Left renal cortex interstitium (tissue), 4 donors: Measurements from ENCODE around the gene OR1K1. TPM values are rescaled to one million over a fixed set of nuclear protein-coding genes. Genes with fewer than 3 reads are reported as not detected.
"Not testable (repeated sequence)": the region's sequence is repeated elsewhere in the genome, so short reads cannot be mapped to it uniquely, and the experiment has no call there.

Experiments
- DNase-seq, 4 donors: peaks; one replicate each; pipeline ENCODE4 v3.0.0-alpha.2; 2013; ENCODE audit warnings: low read depth in 4 of 4, low spot score in 2 of 4, missing footprints in 1 of 4
- polyA plus RNA-seq, 4 donors: library from polyadenylated mRNA; unstranded; fragments of 120-200 nt; gene quantifications; one replicate each; pipeline ENCODE4 v1.2.1, GENCODE V29; 2013; ENCODE audit not compliant: insufficient read length in 4 of 4

Gene OR1K1, protein sequence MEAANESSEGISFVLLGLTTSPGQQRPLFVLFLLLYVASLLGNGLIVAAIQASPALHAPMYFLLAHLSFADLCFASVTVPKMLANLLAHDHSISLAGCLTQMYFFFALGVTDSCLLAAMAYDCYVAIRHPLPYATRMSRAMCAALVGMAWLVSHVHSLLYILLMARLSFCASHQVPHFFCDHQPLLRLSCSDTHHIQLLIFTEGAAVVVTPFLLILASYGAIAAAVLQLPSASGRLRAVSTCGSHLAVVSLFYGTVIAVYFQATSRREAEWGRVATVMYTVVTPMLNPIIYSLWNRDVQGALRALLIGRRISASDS
- polyA plus RNA-seq = not detected

DNA sequence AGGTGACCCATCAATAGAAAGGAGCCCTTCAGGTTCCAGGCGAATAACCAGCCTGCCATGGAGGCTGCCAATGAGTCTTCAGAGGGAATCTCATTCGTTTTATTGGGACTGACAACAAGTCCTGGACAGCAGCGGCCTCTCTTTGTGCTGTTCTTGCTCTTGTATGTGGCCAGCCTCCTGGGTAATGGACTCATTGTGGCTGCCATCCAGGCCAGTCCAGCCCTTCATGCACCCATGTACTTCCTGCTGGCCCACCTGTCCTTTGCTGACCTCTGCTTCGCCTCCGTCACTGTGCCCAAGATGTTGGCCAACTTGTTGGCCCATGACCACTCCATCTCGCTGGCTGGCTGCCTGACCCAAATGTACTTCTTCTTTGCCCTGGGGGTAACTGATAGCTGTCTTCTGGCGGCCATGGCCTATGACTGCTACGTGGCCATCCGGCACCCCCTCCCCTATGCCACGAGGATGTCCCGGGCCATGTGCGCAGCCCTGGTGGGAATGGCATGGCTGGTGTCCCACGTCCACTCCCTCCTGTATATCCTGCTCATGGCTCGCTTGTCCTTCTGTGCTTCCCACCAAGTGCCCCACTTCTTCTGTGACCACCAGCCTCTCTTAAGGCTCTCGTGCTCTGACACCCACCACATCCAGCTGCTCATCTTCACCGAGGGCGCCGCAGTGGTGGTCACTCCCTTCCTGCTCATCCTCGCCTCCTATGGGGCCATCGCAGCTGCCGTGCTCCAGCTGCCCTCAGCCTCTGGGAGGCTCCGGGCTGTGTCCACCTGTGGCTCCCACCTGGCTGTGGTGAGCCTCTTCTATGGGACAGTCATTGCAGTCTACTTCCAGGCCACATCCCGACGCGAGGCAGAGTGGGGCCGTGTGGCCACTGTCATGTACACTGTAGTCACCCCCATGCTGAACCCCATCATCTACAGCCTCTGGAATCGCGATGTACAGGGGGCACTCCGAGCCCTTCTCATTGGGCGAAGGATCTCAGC lies at the start of gene OR1K1:
TSS of gene OR1K1 (plus strand) at position 58 of the 995 bp plus-strand sequence. CDS start at position 58, 0 bp downstream.
- DNase-seq = no peak

DNA sequence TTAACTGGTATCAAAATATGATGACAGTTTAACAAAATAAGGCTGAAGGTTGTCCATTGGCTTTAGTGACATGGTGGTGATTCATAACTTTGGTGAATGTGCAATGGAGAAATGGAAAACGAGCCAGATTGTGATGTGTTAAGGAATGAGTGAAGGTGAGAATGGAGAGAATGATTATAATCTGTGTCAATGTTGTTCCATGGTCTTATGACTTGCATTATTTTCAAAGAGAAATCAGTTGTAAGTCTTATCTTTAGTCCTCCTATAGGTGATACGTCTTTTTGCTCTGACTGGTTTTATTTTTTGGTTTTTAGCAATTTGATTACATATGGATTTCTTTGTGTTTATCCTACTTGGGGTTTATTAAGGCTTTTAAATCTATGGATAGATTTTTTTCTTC lies 45.1 kb upstream of the OR1K1 start:
- no peak for DNase-seq

DNA sequence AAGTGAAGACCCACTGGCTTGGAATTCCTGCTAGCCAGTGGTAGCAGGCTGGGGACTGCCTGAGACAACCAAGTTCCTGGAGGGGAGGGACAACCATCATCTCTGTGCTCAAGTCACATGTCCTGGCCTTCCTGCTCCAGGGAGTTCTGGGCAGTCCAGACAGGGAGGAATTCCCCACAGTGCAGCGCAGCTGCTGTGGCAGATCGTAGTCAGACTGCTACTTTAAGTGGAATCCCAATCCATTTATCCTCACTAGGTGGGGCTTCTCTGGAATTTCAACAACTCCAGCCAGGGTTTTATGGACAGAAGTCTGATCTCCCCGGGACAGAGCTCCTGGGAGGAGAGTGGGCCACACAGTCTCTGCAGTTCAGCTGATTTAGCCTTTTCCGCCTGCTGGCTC lies 32.1 kb upstream of the OR1K1 start:
- no peak for DNase-seq

DNA sequence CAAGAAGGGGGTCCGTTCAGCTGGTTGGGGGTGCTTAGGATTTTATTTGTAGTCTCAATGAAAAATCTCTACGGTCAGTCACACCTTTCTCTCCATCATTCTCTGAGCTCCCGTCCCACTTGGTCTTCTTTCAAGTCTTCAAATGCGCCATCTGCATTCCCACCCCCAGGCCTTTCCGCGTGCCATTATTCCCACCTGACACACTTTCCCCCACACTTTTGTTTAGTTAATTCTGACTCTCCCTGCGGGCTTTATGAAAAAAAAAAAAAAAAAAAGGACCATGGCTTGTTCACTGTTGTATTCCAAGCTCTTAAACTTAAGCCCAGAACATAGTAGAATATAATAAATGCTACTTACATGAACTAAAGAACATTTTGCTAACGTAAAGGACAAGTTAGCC lies 22.9 kb upstream of the OR1K1 start:
- DNase-seq = no peak

DNA sequence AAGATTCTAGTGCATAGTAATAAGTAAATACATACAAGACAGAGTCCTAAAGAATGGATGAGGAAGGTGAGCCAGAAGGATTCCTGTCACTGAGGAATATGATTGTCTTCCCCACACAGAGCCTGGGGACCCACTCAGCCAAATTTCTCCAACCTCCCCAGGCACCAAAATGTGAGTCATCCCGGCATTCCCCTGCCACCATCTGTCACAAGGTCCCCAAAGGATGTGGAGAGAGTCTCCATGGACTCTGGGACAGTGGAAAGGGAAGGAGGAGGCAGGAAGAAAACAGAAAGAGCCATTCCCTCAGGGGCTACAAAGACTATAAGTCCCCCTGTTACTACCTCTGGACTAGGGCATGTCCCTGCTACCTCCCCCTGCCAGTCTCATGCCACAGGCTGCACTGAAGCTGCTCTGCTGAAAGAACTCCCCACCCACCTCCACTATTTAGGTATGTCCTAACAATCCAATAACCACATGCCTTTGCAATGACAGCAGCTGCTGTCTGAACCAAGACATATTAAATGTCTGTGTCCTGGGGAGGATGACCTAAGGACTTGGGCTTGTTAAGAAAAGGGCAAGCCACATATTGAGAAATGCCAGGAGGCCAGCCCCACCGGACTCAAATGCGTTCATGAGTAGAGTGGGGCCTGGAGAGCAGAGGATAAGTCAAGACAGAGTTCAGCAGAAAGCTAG lies 21.8 kb upstream of the OR1K1 start:
- no peak for DNase-seq

DNA sequence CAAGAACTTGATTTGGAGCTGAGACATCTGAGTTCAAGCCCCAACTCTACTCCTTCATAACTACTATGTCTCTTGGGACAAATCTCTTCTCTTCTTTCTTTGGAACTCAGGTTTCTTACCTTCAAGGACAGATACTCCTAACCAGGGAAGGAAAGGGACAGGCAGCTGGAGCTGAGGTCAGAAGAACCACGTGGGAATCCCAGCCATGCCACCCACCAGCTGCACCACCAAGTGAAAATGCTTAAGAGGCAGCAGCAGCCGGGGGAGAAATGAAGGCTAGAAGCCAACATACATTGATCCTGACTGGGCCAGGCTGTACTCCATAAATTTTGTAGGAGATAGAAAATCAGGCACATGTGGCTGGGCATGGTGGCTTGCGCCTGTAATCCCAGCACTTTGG lies 20.7 kb upstream of the OR1K1 start:
- no peak for DNase-seq

DNA sequence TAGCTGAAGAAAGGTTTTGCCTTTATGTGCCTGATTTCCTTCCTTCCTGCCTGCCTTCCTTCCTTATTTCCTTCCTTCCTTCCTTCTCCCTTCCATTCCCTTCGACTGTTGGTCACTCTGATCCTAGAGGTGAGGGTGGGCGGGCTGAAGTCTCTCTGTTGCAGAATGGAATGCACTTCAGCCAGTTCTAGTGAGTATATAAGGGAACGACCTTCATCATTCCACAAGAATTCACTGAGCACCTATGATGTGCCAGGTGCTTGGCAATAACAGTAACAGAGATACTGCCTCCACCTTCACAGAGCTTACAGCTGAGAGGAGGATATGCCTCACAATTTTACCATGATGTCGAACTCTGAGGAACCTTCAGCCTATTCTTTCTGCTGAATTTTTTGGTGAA lies 19.9 kb upstream of the OR1K1 start:
- DNase-seq = no peak

DNA sequence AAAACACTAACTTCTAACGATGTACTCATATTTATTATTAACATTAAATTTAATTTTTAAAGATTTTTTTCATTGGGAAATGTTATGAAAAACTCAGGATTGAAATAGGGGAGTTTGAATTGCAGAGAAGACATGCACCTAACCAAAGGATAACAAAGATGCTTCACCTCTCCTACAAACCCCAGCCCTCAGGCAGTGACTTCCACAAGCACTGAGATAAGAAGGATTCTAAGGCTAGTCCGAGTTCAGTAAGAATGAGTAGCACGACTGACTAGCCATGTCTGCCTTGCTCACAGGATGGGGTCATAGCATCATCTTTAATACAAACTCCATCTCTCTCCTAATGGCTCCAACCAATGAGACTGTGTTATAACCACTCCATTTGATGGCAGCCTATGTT lies 18.3 kb upstream of the OR1K1 start:
- DNase-seq = no peak

DNA sequence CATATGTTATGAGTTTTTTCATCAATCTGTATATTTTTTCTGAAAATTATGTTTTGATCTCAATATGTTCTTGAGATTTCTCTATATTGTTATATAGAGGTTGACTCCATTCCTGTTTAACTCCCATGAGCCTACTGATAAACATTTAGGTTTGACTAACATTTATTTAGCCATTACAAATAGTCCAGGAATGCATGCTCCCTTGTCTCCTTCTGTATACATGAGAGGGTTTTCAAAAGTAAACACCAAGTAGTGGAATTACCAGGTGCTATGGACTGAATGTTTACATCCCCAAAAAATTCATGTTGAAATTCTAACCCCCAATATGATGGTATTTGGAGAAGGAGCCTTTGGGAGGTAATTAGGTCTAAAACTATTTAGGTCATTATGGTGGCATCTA lies 14.7 kb upstream of the OR1K1 start:
- no peak for DNase-seq

DNA sequence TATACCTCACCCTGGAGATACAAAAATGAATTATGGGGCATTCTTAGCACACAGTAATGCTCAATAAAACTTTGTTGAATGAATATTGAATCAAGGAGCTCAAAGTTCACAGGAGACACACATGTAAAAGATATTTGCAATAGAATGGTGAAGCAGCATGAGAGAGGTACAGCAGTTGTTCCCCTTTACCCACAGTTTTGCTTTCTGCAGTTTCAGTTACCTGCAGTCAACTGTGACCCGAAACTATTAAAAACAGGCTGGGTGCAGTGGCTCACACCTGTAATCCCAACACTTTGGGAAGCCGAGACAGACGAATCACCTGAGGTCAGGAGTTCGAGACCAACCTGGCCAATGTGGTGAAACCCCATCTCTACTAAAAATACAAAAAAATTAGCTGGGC lies 13.6 kb upstream of the OR1K1 start:
- no peak for DNase-seq

DNA sequence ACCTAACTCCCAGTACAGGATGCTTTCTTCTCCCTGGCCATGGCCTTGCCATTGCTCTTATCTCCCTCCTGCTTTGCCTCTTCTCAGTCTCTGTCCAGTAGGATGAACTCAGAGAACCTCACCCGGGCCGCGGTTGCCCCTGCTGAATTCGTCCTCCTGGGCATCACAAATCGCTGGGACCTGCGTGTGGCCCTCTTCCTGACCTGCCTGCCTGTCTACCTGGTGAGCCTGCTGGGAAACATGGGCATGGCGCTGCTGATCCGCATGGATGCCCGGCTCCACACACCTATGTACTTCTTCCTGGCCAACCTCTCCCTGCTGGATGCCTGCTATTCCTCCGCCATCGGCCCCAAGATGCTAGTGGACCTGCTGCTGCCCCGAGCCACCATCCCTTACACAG lies 11.1 kb upstream of the OR1K1 start, which contains the start of gene OR5C1:
TSS of gene OR5C1 (plus strand) at position 103 of the 400 bp plus-strand sequence. CDS start at position 103, 0 bp downstream.
- DNase-seq = no peak

DNA sequence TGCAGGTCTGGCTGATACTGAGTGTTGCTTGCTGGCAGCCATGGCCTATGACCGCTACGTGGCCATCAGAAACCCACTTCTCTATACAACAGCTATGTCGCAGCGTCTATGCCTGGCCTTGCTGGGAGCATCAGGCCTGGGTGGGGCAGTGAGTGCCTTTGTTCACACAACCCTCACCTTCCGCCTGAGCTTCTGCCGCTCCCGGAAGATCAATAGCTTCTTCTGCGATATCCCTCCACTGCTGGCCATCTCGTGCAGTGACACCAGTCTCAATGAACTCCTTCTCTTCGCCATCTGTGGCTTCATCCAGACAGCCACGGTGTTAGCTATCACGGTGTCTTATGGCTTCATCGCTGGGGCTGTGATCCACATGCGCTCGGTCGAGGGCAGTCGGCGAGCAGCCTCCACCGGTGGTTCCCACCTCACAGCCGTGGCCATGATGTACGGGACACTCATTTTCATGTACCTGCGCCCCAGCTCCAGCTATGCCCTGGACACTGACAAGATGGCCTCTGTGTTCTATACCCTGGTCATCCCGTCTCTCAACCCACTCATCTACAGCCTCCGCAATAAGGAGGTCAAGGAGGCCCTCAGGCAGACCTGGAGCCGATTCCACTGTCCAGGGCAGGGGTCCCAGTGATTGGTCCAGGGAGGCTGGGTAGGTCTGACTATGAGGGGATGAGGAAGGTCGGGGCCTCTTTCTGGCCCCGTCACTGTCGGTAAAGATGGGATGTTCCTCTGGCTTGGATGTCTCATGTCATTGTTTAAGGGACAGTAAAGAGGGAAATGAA lies 10.5 kb upstream of the OR1K1 start:
- DNase-seq = no peak

DNA sequence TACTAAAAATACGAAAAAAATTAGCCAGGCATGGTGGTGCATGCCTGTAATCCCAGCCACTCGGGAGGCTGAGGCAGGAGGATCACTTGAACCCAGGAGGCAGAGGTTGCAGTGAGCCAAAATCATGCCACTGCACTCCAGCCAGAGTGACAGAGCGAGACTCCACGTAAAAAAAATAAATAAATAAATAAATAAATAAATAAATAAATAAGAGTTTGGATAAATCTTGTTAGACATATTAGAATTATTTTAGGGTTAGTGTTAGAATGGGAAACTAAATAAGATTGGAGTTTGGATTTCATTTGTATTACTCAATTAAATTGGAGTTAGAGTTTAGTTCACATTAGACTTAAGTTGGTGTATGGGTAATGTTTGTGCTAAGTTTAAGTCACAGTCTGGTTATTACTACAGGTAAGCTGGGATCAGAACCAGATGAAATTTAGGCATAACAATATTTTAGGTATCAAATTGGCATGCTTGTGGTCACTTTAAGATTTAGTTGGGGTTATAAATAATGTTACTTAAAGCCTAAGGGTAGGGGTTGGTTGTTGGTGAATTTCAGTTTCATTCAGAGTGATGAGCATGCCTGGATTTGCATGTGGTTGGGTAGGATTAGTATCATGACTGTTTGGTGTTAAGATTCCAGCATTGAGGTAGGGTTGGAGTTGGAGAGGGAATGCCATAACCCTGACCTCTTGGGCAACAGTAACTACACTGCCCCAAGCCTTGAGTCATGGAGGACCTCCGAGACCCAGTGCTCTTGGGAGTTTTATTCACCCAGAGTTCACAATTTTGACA lies 7.9 kb upstream of the OR1K1 start:
- no peak for DNase-seq

DNA sequence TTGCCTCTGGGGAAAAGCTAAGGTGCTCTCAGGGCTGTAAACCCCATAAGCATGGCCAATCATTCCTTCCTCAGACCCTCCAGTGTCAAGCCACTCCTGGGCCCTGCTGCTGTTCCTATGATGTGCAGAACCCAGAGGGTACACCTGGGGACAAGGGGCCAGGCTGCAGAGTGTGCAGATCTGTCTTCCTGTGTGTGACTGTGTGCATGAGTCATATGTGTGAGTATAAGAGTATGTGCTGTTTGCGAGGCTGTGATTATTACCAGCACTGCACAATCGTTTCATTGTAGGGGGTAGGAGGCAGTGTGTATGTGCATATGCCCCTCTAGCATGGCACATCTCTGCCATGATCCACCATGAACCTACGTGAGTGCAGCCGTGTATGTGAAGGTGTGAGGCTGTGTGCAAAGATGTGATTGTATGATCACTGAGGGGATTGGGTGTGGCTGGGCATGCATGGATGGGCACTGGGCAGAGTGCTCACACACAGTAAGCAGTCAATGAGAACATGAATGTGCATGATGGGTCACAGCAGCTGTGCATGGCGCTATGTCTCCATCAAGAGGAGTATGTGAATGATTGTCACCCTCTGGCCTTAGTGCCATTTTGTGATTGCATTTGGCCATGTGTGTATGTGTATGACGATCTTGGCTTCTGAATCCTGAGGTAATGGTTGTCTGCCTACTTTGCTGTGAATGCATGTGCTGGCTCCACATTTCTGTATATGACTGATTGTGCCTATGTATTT lies 2.4 kb upstream of the OR1K1 start:
- no peak for DNase-seq

DNA sequence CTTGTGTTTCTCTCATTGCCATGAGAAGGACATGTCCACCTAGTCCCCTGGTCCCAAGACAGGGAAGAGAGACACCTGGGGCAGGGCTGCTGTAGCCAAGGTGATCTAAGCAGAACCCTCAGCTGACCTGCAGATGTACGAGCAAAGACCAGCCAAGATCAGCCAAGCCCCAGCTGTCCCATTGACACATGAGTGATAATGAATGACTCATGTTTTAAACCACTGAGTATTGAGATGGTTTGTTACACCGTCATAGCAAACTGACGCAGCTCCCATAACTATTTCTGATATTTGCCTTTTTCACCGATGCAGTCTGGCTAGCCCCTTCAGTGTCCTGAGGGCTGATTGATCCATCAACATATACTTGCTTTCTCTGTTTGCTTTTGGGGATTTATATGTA lies 6.7 kb downstream of the OR1K1 start:
- no peak for DNase-seq

DNA sequence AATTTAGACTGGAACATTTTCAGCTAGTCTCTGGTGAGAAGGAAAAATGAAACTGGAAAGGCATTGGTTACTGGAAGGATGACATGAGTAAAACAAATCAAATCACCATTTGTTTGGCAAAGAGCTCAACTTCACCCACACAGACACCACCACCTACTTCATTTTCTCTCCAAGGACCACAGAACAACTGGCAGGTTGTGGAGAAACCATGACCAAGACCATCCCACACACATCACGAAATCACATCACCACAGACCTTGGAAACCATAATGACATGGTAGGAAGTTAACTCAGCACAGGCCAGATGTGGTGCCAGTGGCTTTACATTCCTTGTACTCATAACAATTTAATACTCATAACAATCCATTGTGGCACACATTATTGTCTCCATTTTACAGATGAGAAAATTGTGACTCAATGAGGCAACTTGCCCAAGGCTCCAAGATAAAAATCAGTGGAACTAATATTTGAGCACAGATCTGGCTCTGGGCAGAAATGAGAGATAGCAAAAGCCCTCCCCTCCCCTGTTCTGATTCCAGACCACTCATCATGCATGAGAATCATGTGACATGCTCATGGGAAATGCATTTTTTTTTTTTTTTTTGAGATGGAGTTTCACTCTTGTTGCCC lies 7.5 kb downstream of the OR1K1 start:
- no peak for DNase-seq

DNA sequence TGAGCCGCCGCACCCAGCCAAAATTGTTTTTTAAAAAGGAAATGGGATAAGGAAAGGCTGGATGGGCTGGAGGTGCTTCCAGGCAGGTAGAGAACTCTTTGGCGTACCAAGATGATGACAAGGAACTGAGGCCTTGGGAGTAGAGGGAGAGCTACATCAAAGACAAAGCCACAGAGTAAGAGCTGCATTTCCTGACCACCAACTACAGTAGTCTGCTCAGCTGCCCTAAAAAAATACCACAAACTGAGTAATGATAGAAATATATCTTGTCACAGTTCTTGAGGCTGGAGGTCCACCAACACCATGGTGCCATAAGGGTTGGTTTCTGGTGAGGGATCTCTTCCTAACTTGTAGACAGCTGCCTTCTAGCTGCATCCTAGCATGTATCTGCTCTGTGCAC lies 8.2 kb downstream of the OR1K1 start:
- DNase-seq = no peak

DNA sequence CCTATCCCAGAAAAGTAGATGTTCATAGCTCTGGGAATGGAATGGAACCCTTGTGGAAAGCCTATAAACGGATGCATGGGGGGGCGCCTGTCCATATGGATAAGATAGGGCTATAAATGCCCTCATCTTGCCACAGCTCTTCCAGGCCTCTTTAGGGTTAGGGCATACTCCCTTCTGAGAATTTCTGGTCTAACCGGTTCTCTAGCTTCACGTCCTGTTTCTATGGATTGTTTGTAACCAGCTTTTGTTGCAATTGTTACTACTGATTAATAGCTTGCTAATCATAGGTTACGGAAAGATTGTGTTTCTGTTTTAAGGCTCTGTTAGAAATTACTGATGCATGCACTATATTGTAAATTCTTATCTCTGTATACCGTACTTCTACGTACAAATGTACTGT lies 9.3 kb downstream of the OR1K1 start:
- not testable (repeated sequence) for DNase-seq
